MM.1S (cell line): ENCODE measurements around the gene LCT.

Experiments
- EZH2phosphoT487 ChIP-seq: fragments of 300-600 bp; sonication (generic); IDR thresholded peaks from 2 replicates; pipeline ENCODE4 v1.6.1; 2018; ENCODE audit warnings: antibody characterized with exemption, low read length
- TF ChIP-seq, protein P1 (sequence below): fragments of 300-600 bp; sonication (generic); IDR thresholded peaks from 2 replicates; pipeline ENCODE4 v1.5.1; 2016; ENCODE audit warnings: antibody characterized with exemption, low read length, mixed read lengths

GRCh38 chr2:135831180-135831812 lies 5.7 kb downstream of the LCT start:
- TF ChIP-seq, protein P1, sequence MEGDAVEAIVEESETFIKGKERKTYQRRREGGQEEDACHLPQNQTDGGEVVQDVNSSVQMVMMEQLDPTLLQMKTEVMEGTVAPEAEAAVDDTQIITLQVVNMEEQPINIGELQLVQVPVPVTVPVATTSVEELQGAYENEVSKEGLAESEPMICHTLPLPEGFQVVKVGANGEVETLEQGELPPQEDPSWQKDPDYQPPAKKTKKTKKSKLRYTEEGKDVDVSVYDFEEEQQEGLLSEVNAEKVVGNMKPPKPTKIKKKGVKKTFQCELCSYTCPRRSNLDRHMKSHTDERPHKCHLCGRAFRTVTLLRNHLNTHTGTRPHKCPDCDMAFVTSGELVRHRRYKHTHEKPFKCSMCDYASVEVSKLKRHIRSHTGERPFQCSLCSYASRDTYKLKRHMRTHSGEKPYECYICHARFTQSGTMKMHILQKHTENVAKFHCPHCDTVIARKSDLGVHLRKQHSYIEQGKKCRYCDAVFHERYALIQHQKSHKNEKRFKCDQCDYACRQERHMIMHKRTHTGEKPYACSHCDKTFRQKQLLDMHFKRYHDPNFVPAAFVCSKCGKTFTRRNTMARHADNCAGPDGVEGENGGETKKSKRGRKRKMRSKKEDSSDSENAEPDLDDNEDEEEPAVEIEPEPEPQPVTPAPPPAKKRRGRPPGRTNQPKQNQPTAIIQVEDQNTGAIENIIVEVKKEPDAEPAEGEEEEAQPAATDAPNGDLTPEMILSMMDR: no peak
- TF ChIP-seq EZH2phosphoT487: no peak
